MCF 10A (cell line): ENCODE data around the gene IL3. TPM values are rescaled to one million over a fixed set of nuclear protein-coding genes. Genes with fewer than 3 reads are reported as not detected.

Experiments used
- BruUV-seq: library from RNA; stranded (reverse); fragments of 400-500 nt; replicated peaks from 2 replicates; lab custom pipeline; 2021; lab: Mats Ljungman, UMichigan
- CTCF ChIA-PET: fragments of 300-600 bp; sonication (Branson Sonifier 250); formaldehyde crosslinking; extraction: SDS; loops from one replicate; lab custom pipeline; 2021; ENCODE audit warnings: antibody characterized with exemption, inconsistent platforms; lab: Yijun Ruan, JAX
- POLR2A ChIA-PET: fragments of 300-600, 350-650 bp; sonication (Branson Sonifier 250); formaldehyde crosslinking; extraction: SDS; loops from one replicate; lab custom pipeline; 2020; ENCODE audit warnings: antibody characterized with exemption, inconsistent platforms; lab: Yijun Ruan, JAX
- DNase-seq: peaks from one replicate; pipeline ENCODE4 v3.0.0-alpha.2; 2018; ENCODE audit not compliant: unreplicated experiment
- H3K27ac Mint-ChIP-seq: one replicate; pipeline ENCODE4 v1.8.0; 2022; ENCODE audit warnings: mild to moderate bottlenecking, low read depth, mixed read lengths; ENCODE audit not compliant: unreplicated experiment
- H3K27me3 Mint-ChIP-seq: one replicate; pipeline ENCODE4 v1.8.0; 2022; ENCODE audit warnings: mixed read lengths; ENCODE audit not compliant: insufficient read depth, unreplicated experiment
- H3K36me3 Mint-ChIP-seq: one replicate; pipeline ENCODE4 v1.8.0; 2022; ENCODE audit warnings: mild to moderate bottlenecking, moderate library complexity, mixed read lengths; ENCODE audit not compliant: insufficient read depth, unreplicated experiment
- H3K4me1 Mint-ChIP-seq: one replicate; pipeline ENCODE4 v1.8.0; 2022; ENCODE audit warnings: mixed read lengths; ENCODE audit not compliant: insufficient read depth, unreplicated experiment
- H3K4me3 Mint-ChIP-seq: one replicate; pipeline ENCODE4 v1.8.0; 2022; ENCODE audit warnings: mild to moderate bottlenecking, moderate library complexity, mixed read lengths; ENCODE audit not compliant: unreplicated experiment
- H3K9me3 Mint-ChIP-seq: one replicate; pipeline ENCODE4 v1.8.0; 2022; ENCODE audit warnings: mixed read lengths; ENCODE audit not compliant: unreplicated experiment
- CTCF ChIP-seq: fragments of 200-600 bp; IDR thresholded peaks from one replicate; pipeline ENCODE4 v1.8.0; 2022; ENCODE audit warnings: antibody characterized with exemption, mild to moderate bottlenecking; ENCODE audit not compliant: unreplicated experiment
- intact Hi-C: fragments of 100-400 bp; cut with micrococcal nuclease; formaldehyde crosslinking; loops from 2 replicates; pipeline ENCODE4 v1.14.1; 2022
- total RNA-seq: library from RNA; stranded (reverse); gene quantifications from 2 replicates; pipeline ENCODE4 v1.2.3, GENCODE V29; 2022

Gene IL3
- total RNA-seq, 1 experiment from 2014 or later = not detected

DNA sequence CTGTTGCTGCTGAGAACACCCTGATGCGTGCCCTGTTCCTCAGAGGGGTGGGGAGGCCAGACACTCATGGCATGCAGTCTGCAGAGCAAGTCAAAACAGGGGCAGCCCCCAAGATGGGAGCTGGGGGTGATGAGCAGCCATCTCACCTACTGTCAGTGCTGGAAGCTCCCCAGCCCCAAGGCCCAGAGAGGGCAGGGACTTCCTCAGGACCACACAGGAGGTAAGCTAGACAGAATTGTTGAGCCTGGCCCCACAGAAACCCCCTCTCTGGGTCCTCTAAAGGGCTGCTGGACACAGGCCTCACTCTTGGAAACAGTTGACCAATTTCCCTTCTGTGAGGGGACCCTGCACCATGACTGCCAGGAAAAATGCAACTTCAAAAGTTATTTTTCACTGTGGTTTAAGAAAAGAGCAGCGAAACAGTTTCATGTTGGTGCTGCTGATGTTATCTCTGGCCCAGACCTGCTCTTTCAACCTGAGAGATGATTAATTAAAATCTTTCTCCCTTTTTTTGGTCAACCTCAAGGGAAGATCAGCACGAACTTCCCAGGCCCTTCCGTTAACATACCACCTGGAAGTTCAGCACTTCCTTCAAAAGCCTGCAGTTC, 22.7 kb downstream of the IL3 start:
- ChIA-PET CTCF (interaction anchor here (4.4 kb wide), 1 partner anchor 19 kb away, joined by 30 read pairs; no protein-coding TSS in a partner anchor), POLR2A (interaction anchor here (0.7 kb wide), 1 partner anchor 22 kb away, joined by 3 read pairs; no protein-coding TSS in a partner anchor)
- H3K36me3 Mint-ChIP-seq = no peaks in the 10 kb centered on the region
- no peak for DNase-seq
- no peaks in the 10 kb centered on the region for H3K9me3 Mint-ChIP-seq
- intact Hi-C loops = no loop called here
- BruUV-seq = no TSS peak
- no peak overlapping the region for H3K4me3 Mint-ChIP-seq
- H3K27ac Mint-ChIP-seq = no peak overlapping the region
- TF ChIP-seq CTCF = no peak
- no peaks in the 10 kb centered on the region for H3K27me3 Mint-ChIP-seq
- peaks cover 23% of the 10 kb centered on the region for H3K4me1 Mint-ChIP-seq

DNA sequence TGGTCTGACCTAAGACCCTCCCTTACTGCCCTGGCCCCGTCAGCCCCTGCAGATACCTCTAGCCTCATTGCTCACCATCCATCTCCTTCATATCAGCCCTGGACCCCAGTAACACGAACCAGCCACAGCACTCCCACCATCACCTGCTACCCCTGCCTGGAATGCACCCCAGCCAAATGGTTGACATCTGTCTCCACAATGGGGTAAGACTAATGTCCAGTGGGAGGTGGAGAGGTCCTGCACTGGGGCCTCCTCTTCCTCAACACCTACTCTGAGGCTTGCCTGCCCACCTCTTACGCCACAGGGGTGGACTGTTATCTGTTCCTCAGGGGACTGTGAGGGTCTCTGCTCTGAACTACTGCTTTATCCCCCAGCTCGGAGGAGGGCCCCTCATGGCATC, 25.2 kb downstream of the IL3 start:
- no peak for TF ChIP-seq CTCF
- Mint-ChIP-seq H3K4me1 (peaks cover 45% of the 10 kb centered on the region), H3K36me3 (no peaks in the 10 kb centered on the region), H3K27me3 (no peaks in the 10 kb centered on the region), H3K4me3 (no peak overlapping the region), H3K27ac (no peak overlapping the region), H3K9me3 (no peaks in the 10 kb centered on the region)
- intact Hi-C loops = loop anchor here (1.0 kb wide), 1 partner anchor 18 kb away; no protein-coding TSS in a partner anchor
- BruUV-seq = no TSS peak
- ChIA-PET POLR2A (no interaction called here), CTCF (interaction anchor here (0.6 to 2.5 kb wide), 4 partner anchors 21 to 103 kb away, joined by 3 to 14 read pairs (median 6); no protein-coding TSS in a partner anchor)
- DNase-seq = no peak

- TF ChIP-seq CTCF = no peak
- ChIA-PET CTCF (interaction anchor here (1.1 to 2.5 kb wide), 3 partner anchors 21 to 79 kb away, joined by 3 to 14 read pairs (median 8); no protein-coding TSS in a partner anchor), POLR2A (interaction anchor here (0.7 kb wide), 1 partner anchor 50 kb away, joined by 3 read pairs; no protein-coding TSS in a partner anchor)
- no peak overlapping the region for H3K4me3 Mint-ChIP-seq
- no peaks in the 10 kb centered on the region for H3K9me3 Mint-ChIP-seq
- BruUV-seq = no TSS peak
- intact Hi-C loops = loop anchor here (1.0 kb wide), 1 partner anchor 17 kb away; no protein-coding TSS in a partner anchor
- peak; percentile 99 for DNase-seq
- H3K4me1 Mint-ChIP-seq = peaks cover 50% of the 10 kb centered on the region
- H3K36me3 Mint-ChIP-seq = no peaks in the 10 kb centered on the region
- no peaks in the 10 kb centered on the region for H3K27me3 Mint-ChIP-seq
- peak overlapping the region; percentile 20 for H3K27ac Mint-ChIP-seq
Observed at GRCh38 chr5:132086277-132086794, 25.9 kb downstream of the IL3 start.

DNA sequence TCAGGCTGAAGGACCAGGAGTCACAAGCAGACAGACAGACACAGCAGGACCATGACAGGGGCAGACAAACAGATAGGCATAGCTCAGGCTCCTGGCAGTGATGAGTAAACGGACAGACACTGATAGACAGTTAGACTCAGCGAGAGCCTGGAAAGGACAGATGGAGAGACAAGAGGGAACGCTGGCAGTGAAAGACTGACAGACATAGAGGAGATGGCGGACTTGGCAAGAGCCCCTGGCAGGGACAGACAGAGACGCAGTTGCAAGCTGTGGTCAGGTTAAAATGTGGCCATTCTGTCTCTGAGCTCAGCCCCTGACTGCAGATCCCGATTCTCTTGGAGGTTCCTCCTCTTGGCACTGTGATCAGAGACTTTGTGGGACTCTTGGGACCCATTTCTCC, 26.7 kb downstream of the IL3 start:
- Mint-ChIP-seq H3K27me3 (no peaks in the 10 kb centered on the region), H3K4me1 (peaks cover 50% of the 10 kb centered on the region), H3K36me3 (no peaks in the 10 kb centered on the region), H3K4me3 (no peak overlapping the region), H3K27ac (no peak overlapping the region), H3K9me3 (no peaks in the 10 kb centered on the region)
- DNase-seq = no peak
- no TSS peak for BruUV-seq
- POLR2A ChIA-PET = interaction anchor here (0.7 kb wide), 1 partner anchor 49 kb away, joined by 3 read pairs; no protein-coding TSS in a partner anchor
- intact Hi-C loops = no loop called here
- TF ChIP-seq CTCF = no peak
- CTCF ChIA-PET = interaction anchor here (0.6 to 2.4 kb wide), 5 partner anchors 17 to 93 kb away, joined by 3 to 8 read pairs (median 5); no protein-coding TSS in a partner anchor
